ENCODE results near the gene CEP57L1.

DNA sequence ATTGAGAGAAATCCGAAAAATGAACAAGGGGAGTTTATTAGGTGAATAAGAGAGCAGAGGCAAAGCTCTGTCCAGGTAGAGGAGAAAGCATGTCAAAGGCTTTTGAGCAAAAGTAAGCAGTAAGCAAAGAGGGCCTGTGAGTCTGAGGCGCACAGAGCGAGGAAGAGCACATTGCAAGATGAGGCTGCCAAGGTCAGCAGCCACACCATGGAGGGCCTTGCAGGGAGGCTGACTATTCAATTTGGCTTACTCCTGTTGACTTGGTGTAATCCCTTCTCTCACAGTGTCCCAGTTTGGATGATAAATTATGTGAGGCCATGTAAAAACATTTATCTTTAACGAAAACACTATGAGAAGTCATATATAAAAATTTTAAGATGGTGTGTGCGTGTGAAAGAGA, 33.1 kb upstream of the CEP57L1 start:
- TF ChIP-seq ZNF274 (IDR thresholded peaks at IDR 0.05; ENCODE audit: low read depth, low read length), result no peak
- TF ChIP-seq SUZ12 (IDR thresholded peaks at IDR 0.05; ENCODE audit: extremely low read depth, insufficient read depth, insufficient read length), result no peak
- no peak for TF ChIP-seq YY1 (IDR thresholded peaks at IDR 0.05; ENCODE audit: insufficient read depth, insufficient read length)
